K562 (cell line): Measurements from ENCODE around the gene BRICD5. TPM values are rescaled to one million over a fixed set of nuclear protein-coding genes. Genes with fewer than 3 reads are reported as not detected.

Experiments used
- FOSL1 ChIP-seq: fragments of 200-800 bp; sonication (Bioruptor generic); conservative IDR thresholded peaks from 2 replicates; pipeline ENCODE4 v1.6.1; 2016; ENCODE audit warnings: missing genetic modification characterization, missing compliant biosample characterization
- GABPB1 ChIP-seq: sonication (generic); formaldehyde crosslinking; IDR thresholded peaks from 2 replicates; pipeline ENCODE4 v1.8.0; 2022; ENCODE audit warnings: mild to moderate bottlenecking, missing genetic modification reagents
- HNRNPLL ChIP-seq: fragments of 200-400 bp; formaldehyde crosslinking; IDR thresholded peaks from 2 replicates; pipeline ENCODE4 v1.6.1; 2017; ENCODE audit warnings: low read length, low read depth, mild to moderate bottlenecking; ENCODE audit not compliant: poor library complexity, severe bottlenecking
- SPI1 ChIP-seq: IDR thresholded peaks from 2 replicates; pipeline ENCODE4 v1.6.1; 2011; ENCODE audit warnings: low read depth, low read length, control low read depth, borderline replicate concordance
- ZNF212 ChIP-seq: fragments of 450-650 bp; formaldehyde crosslinking; IDR thresholded peaks from 2 replicates; pipeline ENCODE4 v1.4.0; 2020; ENCODE audit warnings: mild to moderate bottlenecking
- ZNF23 ChIP-seq: fragments of 250-450 bp; sonication (Bioruptor Pico); IDR thresholded peaks from 2 replicates; pipeline ENCODE4 v1.4.0; 2020; ENCODE audit warnings: mild to moderate bottlenecking
- ZNF75A ChIP-seq: fragments of 450-650 bp; formaldehyde crosslinking; IDR thresholded peaks from 2 replicates; pipeline ENCODE4 v1.4.0; 2020; ENCODE audit warnings: mild to moderate bottlenecking
- polyA plus RNA-seq, 8 experiments: library from polyadenylated mRNA; depleted of rRNA in 4 of 8; stranded (reverse) in 5 of 8; unstranded in 3 of 8; fragments of >200 nt; fragmentation: Nextera tagmentation in 2 of 8; fragmentation: Illumina TruSeq in 1 of 8; extraction: Ambion mirVana in 2 of 8; extraction: Trizol in 1 of 8; gene quantifications; 2 replicates each; pipeline versions ENCODE4 v1.2.1 to v1.2.3, GENCODE V29; 2011 to 2014; ENCODE audit warnings: inconsistent platforms in 1 of 8, missing spikeins in 1 of 8
- total RNA-seq, 7 experiments: library from RNA; depleted of rRNA in 6 of 7; stranded (reverse); fragments of >200 nt in 6 of 7; fragmentation: Illumina TruSeq in 2 of 7; extraction: Trizol in 2 of 7; gene quantifications; 2 replicates each; pipeline versions ENCODE4 v1.2.1 to v1.2.3, GENCODE V29; 2011 to 2021; ENCODE audit warnings: low replicate concordance in 1 of 7
- TF ChIP-seq, protein P1 (sequence below): fragments of 200-600 bp; sonication (generic); IDR thresholded peaks from one replicate; pipeline ENCODE4 v1.6.1; 2012; ENCODE audit warnings: mild to moderate bottlenecking, low read depth, low read length, inconsistent platforms
- TF ChIP-seq, protein P2 (sequence below): fragments of 450-650 bp; IDR thresholded peaks from one replicate; pipeline ENCODE4 v1.6.1; 2018; ENCODE audit warnings: mild to moderate bottlenecking, moderate library complexity; ENCODE audit not compliant: partially characterized antibody
- TF ChIP-seq, protein P3 (sequence below): fragments of 450-650 bp; IDR thresholded peaks from 2 replicates; pipeline ENCODE4 v1.6.1; 2016; ENCODE audit warnings: antibody characterized with exemption
- TF ChIP-seq, protein P4 (sequence below): fragments of 200-800 bp; sonication (Bioruptor generic); IDR thresholded peaks from 2 replicates; pipeline ENCODE4 v1.6.1; 2017; ENCODE audit warnings: missing genetic modification characterization, missing compliant biosample characterization

Gene BRICD5
- total and polyA plus RNA-seq, 9 of the 15 experiments (the other 6 are each of a cell fraction or from before 2014, with no cell fraction given), result 0.24 to 15.1 (median 2.4) TPM; not detected in 1

DNA sequence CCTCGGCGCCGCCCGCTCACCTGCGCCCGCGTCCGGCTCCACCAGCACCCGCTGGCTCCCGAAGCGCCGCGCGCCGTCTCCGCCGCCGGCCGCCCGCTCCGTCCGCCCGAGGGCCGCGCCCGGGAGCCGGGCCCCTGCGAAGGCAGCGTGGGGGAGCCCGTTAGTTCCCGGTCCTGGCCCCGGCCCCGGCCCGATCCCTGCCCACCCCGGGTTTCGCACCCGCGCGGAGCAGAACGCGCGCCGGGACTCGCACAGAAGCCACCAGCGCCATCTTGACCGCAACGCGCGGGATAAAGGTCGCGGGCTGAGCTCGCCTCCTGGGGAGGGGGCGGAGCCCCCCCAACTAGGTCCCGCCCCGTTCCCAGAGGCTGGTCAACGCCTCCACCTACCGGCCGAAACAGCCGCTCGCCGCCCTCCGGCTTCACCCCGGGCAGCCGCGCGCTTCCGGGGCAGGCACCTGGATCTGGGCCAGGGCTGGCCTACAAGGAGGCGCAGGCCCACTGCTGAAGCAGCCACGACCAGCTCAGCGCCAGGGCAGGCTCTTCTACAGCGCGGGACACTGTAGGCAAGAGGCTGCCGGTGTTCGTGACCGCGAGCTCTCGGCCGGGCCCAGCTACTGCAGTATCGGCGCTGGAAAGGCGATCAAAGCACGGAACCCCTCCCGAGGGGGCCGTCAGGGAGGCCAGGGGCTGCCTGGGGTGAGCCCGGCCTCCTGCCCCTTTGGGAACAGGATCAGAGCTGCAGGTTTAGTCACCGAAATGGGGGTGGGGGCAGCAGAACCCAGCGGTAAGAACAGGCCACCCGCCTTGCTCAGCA is 40.8 kb upstream of the BRICD5 start, which contains the start of gene ECI1 (continued):
- TF ChIP-seq, protein P1, sequence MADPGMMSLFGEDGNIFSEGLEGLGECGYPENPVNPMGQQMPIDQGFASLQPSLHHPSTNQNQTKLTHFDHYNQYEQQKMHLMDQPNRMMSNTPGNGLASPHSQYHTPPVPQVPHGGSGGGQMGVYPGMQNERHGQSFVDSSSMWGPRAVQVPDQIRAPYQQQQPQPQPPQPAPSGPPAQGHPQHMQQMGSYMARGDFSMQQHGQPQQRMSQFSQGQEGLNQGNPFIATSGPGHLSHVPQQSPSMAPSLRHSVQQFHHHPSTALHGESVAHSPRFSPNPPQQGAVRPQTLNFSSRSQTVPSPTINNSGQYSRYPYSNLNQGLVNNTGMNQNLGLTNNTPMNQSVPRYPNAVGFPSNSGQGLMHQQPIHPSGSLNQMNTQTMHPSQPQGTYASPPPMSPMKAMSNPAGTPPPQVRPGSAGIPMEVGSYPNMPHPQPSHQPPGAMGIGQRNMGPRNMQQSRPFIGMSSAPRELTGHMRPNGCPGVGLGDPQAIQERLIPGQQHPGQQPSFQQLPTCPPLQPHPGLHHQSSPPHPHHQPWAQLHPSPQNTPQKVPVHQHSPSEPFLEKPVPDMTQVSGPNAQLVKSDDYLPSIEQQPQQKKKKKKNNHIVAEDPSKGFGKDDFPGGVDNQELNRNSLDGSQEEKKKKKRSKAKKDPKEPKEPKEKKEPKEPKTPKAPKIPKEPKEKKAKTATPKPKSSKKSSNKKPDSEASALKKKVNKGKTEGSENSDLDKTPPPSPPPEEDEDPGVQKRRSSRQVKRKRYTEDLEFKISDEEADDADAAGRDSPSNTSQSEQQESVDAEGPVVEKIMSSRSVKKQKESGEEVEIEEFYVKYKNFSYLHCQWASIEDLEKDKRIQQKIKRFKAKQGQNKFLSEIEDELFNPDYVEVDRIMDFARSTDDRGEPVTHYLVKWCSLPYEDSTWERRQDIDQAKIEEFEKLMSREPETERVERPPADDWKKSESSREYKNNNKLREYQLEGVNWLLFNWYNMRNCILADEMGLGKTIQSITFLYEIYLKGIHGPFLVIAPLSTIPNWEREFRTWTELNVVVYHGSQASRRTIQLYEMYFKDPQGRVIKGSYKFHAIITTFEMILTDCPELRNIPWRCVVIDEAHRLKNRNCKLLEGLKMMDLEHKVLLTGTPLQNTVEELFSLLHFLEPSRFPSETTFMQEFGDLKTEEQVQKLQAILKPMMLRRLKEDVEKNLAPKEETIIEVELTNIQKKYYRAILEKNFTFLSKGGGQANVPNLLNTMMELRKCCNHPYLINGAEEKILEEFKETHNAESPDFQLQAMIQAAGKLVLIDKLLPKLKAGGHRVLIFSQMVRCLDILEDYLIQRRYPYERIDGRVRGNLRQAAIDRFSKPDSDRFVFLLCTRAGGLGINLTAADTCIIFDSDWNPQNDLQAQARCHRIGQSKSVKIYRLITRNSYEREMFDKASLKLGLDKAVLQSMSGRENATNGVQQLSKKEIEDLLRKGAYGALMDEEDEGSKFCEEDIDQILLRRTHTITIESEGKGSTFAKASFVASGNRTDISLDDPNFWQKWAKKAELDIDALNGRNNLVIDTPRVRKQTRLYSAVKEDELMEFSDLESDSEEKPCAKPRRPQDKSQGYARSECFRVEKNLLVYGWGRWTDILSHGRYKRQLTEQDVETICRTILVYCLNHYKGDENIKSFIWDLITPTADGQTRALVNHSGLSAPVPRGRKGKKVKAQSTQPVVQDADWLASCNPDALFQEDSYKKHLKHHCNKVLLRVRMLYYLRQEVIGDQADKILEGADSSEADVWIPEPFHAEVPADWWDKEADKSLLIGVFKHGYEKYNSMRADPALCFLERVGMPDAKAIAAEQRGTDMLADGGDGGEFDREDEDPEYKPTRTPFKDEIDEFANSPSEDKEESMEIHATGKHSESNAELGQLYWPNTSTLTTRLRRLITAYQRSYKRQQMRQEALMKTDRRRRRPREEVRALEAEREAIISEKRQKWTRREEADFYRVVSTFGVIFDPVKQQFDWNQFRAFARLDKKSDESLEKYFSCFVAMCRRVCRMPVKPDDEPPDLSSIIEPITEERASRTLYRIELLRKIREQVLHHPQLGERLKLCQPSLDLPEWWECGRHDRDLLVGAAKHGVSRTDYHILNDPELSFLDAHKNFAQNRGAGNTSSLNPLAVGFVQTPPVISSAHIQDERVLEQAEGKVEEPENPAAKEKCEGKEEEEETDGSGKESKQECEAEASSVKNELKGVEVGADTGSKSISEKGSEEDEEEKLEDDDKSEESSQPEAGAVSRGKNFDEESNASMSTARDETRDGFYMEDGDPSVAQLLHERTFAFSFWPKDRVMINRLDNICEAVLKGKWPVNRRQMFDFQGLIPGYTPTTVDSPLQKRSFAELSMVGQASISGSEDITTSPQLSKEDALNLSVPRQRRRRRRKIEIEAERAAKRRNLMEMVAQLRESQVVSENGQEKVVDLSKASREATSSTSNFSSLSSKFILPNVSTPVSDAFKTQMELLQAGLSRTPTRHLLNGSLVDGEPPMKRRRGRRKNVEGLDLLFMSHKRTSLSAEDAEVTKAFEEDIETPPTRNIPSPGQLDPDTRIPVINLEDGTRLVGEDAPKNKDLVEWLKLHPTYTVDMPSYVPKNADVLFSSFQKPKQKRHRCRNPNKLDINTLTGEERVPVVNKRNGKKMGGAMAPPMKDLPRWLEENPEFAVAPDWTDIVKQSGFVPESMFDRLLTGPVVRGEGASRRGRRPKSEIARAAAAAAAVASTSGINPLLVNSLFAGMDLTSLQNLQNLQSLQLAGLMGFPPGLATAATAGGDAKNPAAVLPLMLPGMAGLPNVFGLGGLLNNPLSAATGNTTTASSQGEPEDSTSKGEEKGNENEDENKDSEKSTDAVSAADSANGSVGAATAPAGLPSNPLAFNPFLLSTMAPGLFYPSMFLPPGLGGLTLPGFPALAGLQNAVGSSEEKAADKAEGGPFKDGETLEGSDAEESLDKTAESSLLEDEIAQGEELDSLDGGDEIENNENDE, result no peak
- TF ChIP-seq, protein P2, sequence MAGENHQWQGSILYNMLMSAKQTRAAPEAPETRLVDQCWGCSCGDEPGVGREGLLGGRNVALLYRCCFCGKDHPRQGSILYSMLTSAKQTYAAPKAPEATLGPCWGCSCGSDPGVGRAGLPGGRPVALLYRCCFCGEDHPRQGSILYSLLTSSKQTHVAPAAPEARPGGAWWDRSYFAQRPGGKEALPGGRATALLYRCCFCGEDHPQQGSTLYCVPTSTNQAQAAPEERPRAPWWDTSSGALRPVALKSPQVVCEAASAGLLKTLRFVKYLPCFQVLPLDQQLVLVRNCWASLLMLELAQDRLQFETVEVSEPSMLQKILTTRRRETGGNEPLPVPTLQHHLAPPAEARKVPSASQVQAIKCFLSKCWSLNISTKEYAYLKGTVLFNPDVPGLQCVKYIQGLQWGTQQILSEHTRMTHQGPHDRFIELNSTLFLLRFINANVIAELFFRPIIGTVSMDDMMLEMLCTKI, result no peak
- TF ChIP-seq, protein P3, sequence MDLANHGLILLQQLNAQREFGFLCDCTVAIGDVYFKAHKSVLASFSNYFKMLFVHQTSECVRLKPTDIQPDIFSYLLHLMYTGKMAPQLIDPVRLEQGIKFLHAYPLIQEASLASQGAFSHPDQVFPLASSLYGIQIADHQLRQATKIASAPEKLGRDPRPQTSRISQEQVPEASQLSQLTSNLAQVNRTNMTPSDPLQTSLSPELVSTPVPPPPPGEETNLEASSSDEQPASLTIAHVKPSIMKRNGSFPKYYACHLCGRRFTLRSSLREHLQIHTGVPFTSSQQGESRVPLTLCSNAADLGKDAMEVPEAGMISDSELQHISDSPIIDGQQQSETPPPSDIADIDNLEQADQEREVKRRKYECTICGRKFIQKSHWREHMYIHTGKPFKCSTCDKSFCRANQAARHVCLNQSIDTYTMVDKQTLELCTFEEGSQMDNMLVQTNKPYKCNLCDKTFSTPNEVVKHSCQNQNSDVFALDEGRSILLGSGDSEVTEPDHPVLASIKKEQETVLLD, result no peak
- TF ChIP-seq HNRNPLL (peak; percentile 38), ZNF23 (CRISPR knock-in tag) (no peak), ZNF75A (no peak), FOSL1 (tag) (no peak; the same call in 1 of the 2 replicates), GABPB1 (CRISPR knock-in tag) (peak; percentile 87), ZNF212 (CRISPR knock-in tag) (no peak), SPI1 (no peak)
- TF ChIP-seq, protein P4, sequence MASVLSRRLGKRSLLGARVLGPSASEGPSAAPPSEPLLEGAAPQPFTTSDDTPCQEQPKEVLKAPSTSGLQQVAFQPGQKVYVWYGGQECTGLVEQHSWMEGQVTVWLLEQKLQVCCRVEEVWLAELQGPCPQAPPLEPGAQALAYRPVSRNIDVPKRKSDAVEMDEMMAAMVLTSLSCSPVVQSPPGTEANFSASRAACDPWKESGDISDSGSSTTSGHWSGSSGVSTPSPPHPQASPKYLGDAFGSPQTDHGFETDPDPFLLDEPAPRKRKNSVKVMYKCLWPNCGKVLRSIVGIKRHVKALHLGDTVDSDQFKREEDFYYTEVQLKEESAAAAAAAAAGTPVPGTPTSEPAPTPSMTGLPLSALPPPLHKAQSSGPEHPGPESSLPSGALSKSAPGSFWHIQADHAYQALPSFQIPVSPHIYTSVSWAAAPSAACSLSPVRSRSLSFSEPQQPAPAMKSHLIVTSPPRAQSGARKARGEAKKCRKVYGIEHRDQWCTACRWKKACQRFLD (CRISPR knock-in tag), result 0 out of 2 replicates have a peak, but pooled peaks have one; percentile 70
